Transverse colon (tissue), 4 donors: ENCODE results near the gene HBA1. TPM values are rescaled to one million over a fixed set of nuclear protein-coding genes. Genes with fewer than 3 reads are reported as not detected.

Experiments used
- DNase-seq: peaks from one replicate; pipeline ENCODE4 v3.0.0-alpha.2; 2019
- H3K27ac ChIP-seq, 4 donors: fragments of 200-600 bp; sonication (generic); 2 replicates each; pipeline ENCODE4 v1.5.1; 2016 to 2018; ENCODE audit warnings: inconsistent platforms in 4 of 4
- H3K27me3 ChIP-seq: fragments of 200-600 bp; sonication (generic); 2 replicates; pipeline ENCODE4 v1.5.1; 2017; ENCODE audit warnings: inconsistent platforms
- H3K36me3 ChIP-seq, 4 donors: fragments of 200-600 bp; sonication (generic); 2 replicates each; pipeline ENCODE4 v1.5.1; 2017 to 2019; ENCODE audit warnings: inconsistent platforms in 4 of 4
- H3K4me1 ChIP-seq, 4 donors: fragments of 200-600 bp; sonication (generic); 2 replicates each; pipeline ENCODE4 v1.5.1; 2017 to 2020; ENCODE audit warnings: inconsistent platforms in 4 of 4
- H3K4me3 ChIP-seq, 4 donors: fragments of 200-600 bp; sonication (generic); 1 replicate in 1 of 4; 2 replicates in 3 of 4; pipeline versions ENCODE4 v1.5.1 to v1.6.1; 2017 to 2019; ENCODE audit warnings: inconsistent platforms in 4 of 4
- H3K9me3 ChIP-seq, 2 donors: fragments of 200-600 bp; sonication (generic); 2 replicates each; pipeline ENCODE4 v1.5.1; 2017 to 2019; ENCODE audit warnings: inconsistent platforms in 2 of 2
- CTCF ChIP-seq, 5 experiments: fragments of 200-600 bp in 3 of 5; fragments of 450-650 bp in 2 of 5; sonication (generic) in 3 of 5; IDR thresholded peaks; 1 replicate in 2 of 5; 2 replicates in 3 of 5; pipeline ENCODE4 v1.5.1; 2016 to 2017; ENCODE audit warnings: antibody characterized with exemption in 5 of 5, inconsistent platforms in 3 of 5, mild to moderate bottlenecking in 2 of 5, moderate library complexity in 1 of 5
- EP300 ChIP-seq: sonication (generic); formaldehyde crosslinking; IDR thresholded peaks from one replicate; pipeline ENCODE4 v1.6.1; 2017; ENCODE audit warnings: antibody characterized with exemption, low read depth
- POLR2A ChIP-seq: fragments of 450-650 bp; IDR thresholded peaks from one replicate; pipeline ENCODE4 v1.6.1; 2016; ENCODE audit warnings: antibody characterized with exemption, mild to moderate bottlenecking, moderate library complexity
- POLR2AphosphoS5 ChIP-seq, 3 donors: sonication (generic); formaldehyde crosslinking; IDR thresholded peaks; one replicate each; pipeline ENCODE4 v1.6.1; 2016; ENCODE audit warnings: antibody characterized with exemption in 3 of 3
- WGBS, 2 donors: methylation state at CpG; one replicate each; pipeline ENCODE4 v1.1.5; 2018; ENCODE audit warnings: low coverage in 1 of 2; 5-methylcytosine and 5-hydroxymethylcytosine counted together
- in situ Hi-C, 4 donors: fragments of 200-750 bp; cut with MboI; loops; one replicate each; pipeline versions ENCODE4 v1.15.0 to v1.15.1; 2017; ENCODE audit warnings: low sequenced_read_pairs in 3 of 4, low pct_ligation_motif_present in 1 of 4, low pct_unique_long_range_greater_than_20kb in 1 of 4
- intact Hi-C: fragments of 100-400 bp; cut with DNase I; formaldehyde crosslinking; loops from one replicate; pipeline ENCODE4 v1.15.1; 2023; ENCODE audit warnings: low total_unique reads
- total RNA-seq, 4 donors: library from RNA; depleted of rRNA; stranded (reverse); fragments of >200 nt; gene quantifications; one replicate each; pipeline ENCODE4 v1.1.0, GENCODE V29; 2016

HBA1 gene
- total RNA-seq, 4 donors from 2014 or later = 4.4 TPM; not detected in 3

GRCh38 chr16:180681-181564 lies 4.4 kb downstream of the HBA1 start:
- H3K36me3 ChIP-seq = no peaks in the 10 kb centered on the region
- no peak overlapping the region for H3K27ac ChIP-seq
- in situ Hi-C loops = loop anchor here in 1 of 4 donors (5.0 kb wide), 1 partner anchor 74 kb away; no protein-coding TSS in a partner anchor
- peaks cover 12 to 26% (median 20%) of the 10 kb centered on the region in 4 donors for H3K4me1 ChIP-seq
- no peak for TF ChIP-seq EP300
- no peak for TF ChIP-seq CTCF (IDR thresholded peaks at IDR 0.05)
- TF ChIP-seq POLR2AphosphoS5 (IDR thresholded peaks at IDR 0.05) = peak in 1 of 3 donors; percentile 53
- peak; percentile 5 for TF ChIP-seq POLR2A
- intact Hi-C loops = loop anchor here (5.0 kb wide), 1 partner anchor 74 kb away; no protein-coding TSS in a partner anchor
- peak; percentile 82 for DNase-seq
- H3K4me3 ChIP-seq = peak overlapping the region in 2 of 4 donors; percentile 22 to 41
- peaks cover 47% of the 10 kb centered on the region for H3K27me3 ChIP-seq
- WGBS, 2 donors = 1% methylated on average over 65 of the region's 89 CpGs; no CpG with 5 or more reads in 1 of the 2 donors
- no peaks in the 10 kb centered on the region for H3K9me3 ChIP-seq

GRCh38 chr16:181565-182021 lies 5.1 kb downstream of the HBA1 start:
- H3K36me3 ChIP-seq = no peaks in the 10 kb centered on the region
- DNase-seq = no peak
- in situ Hi-C loops = loop anchor here in 1 of 4 donors (5.0 kb wide), 1 partner anchor 74 kb away; no protein-coding TSS in a partner anchor
- peaks cover 45% of the 10 kb centered on the region for H3K27me3 ChIP-seq
- intact Hi-C loops = loop anchor here (5.0 kb wide), 1 partner anchor 74 kb away; no protein-coding TSS in a partner anchor
- peaks cover 12 to 24% (median 20%) of the 10 kb centered on the region in 4 donors for H3K4me1 ChIP-seq
- H3K27ac ChIP-seq = no peak overlapping the region
- H3K9me3 ChIP-seq = no peaks in the 10 kb centered on the region
- TF ChIP-seq EP300 = no peak
- peak; percentile 5 for TF ChIP-seq POLR2A
- TF ChIP-seq POLR2AphosphoS5 (IDR thresholded peaks at IDR 0.05) = no peak
- TF ChIP-seq CTCF (IDR thresholded peaks at IDR 0.05) = peak; percentile 91 to 99 (median 98)
- peak overlapping the region in 1 of 4 donors; percentile 41 for H3K4me3 ChIP-seq
- 8% methylated on average over 22 of the region's 22 CpGs; no CpG with 5 or more reads in 1 of the 2 donors for WGBS, 2 donors

- intact Hi-C loops = loop anchor here (5.0 kb wide), 1 partner anchor 76 kb away; no protein-coding TSS in a partner anchor
- H3K4me1 ChIP-seq = peaks cover 12 to 19% (median 16%) of the 10 kb centered on the region in 4 donors
- in situ Hi-C loops = loop anchor here in 1 of 4 donors (5.0 kb wide), 1 partner anchor 76 kb away; no protein-coding TSS in a partner anchor
Observed at GRCh38 chr16:183005-183404, 6.5 kb downstream of the HBA1 start.

More at GRCh38 chr16:183005-183404, 6.5 kb downstream of the HBA1 start:
- DNase-seq = no peak
- Histone ChIP-seq H3K36me3 (peaks cover 0 to 9% (median 4%) of the 10 kb centered on the region in 4 donors), H3K9me3 (no peaks in the 10 kb centered on the region), H3K4me3 (no peak overlapping the region), H3K27me3 (peaks cover 34% of the 10 kb centered on the region), H3K27ac (no peak overlapping the region)
- 70 to 100% methylated on average over 1 to 7 of the region's 7 CpGs for WGBS, 2 donors
- no peak for TF ChIP-seq CTCF (IDR thresholded peaks at IDR 0.05)
- no peak for TF ChIP-seq POLR2A
- no peak for TF ChIP-seq EP300
- TF ChIP-seq POLR2AphosphoS5 (IDR thresholded peaks at IDR 0.05) = no peak
